Measurements from ENCODE around the gene PRDM16.

Gene PRDM16

DNA sequence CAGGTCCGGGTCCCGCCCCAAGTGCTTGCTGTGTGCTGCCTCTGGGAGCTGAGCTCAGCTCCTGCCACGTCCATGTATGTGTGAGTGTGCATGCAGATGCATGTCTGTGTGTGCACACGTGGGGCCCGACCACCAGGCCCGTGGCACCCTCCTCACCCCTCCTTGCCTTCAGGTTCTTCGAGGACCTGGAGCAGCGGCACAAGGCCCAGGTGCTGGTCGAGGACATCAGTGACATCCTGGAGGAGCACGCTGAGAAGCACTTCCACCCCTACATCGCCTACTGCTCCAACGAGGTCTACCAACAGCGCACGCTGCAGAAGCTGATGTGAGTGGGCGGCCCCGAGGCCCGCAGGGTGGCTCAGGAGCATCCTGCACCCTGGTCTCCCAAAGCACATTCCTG, 403.9 kb downstream of the PRDM16 start:
- DNase-seq: no peak

DNA sequence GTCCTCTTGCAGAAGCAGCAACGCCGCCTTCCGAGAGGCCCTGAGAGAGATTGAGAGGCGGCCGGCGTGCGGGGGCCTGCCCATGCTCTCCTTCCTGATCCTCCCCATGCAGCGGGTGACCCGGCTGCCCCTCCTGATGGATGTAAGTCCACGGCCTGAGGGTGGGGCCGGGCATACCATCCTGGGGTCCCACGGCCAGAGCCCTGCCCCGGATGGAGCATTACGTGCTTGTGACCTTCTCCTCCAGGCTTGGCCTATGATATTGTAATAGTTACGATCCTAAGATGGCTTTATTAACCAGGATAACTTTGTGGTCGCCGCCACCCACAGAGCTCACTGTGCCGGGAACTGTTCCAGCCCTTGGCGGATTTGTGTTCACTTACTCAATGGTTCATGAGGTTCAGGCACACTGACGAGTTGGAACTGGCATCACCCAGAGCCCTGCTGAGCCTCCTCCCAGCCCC, 404.4 kb downstream of the PRDM16 start:
- no peak for DNase-seq

GRCh38 chr1:3474016-3474415, 405.0 kb downstream of the PRDM16 start:
- no peak for DNase-seq

- DNase-seq: no peak
Observed at GRCh38 chr1:3474421-3474820, 405.4 kb downstream of the PRDM16 start.

- DNase-seq: no peak
Observed at GRCh38 chr1:3475839-3476573, 407.0 kb downstream of the PRDM16 start.

GRCh38 chr1:3476666-3477065, 407.7 kb downstream of the PRDM16 start:
- no peak for DNase-seq

GRCh38 chr1:3477241-3477995, 408.4 kb downstream of the PRDM16 start:
- no peak for DNase-seq

DNA sequence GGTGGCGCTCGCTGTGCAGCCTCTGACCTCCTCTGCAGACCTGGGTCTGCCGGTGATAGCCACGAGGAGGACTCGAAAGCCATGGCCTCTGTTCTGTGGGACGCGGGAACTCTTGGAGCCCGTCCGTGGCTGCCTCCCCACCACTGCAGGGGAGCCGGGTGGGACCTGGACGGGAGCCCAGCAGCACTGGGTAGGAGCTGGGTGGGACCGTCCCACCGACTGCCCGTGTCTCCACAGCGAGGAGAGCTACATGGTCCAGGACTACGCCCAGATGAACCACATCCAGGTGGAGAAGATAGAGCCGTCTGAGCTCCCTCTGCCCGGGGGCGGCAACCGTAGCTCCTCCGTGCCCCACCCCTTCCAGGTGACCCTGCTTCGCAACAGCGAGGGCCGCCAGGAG, 409.2 kb downstream of the PRDM16 start:
- DNase-seq: no peak

DNA sequence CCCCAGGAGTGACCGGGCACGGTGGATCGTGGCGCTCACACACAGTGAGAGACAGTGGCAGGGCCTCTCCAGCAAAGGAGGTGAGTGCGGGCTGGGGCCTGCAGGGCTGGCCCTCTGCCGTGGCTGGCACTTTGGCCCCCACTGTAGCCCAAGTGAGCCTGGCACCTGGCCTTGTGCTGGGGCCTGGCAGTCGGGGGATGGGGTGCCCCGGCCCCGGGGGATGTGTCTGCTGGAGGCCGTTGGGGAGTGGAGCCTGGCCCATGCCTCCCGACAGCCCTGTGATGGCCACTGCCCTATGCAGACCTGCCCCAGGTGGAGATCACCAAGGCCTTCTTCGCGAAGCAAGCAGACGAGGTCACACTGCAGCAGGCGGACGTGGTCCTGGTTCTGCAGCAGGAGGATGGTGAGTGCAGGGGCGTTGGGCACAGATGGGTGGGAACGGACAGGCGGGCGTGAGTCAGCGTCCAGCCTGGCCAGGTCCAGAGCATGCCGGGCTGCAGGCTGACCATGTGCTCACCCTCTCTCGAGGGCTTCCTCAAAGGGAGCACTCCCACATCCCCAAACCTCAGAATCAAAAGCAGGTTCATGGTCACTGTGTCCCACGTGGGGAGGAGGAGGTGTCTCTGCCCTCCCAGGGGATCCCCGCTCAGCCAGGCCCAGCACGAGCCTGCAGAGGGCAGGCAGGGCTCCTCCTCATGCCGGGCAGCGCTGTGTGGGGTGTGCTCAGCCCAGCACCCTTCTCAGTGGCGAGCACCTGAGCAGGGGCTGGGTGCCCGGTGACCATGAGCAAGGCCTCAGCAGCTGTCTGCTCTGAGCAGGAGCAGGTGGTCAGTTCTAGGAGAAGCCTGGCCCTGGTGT, 410.7 kb downstream of the PRDM16 start:
- no peak for DNase-seq

- no peak for DNase-seq
Observed at GRCh38 chr1:3480369-3480719, 411.3 kb downstream of the PRDM16 start.

DNA sequence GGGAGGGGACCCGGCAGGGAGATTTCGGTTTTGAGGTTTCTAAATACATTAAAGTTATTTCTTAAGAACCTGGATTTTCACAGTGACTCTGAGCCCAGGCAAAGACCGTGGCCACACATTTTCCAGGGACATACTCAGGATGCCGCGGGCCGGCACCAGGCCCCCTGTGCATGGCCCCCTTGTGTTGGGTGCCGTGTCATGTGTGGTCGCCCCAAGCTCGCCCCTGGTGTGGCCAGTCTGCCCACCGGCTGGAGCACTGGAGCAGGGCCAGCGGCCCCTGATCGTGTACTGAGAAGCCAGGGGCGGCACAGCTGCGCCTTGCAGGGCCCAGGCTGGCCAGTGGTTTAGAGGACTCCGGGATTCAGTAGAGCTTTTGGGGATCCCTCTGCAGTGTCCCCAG, 412.0 kb downstream of the PRDM16 start:
- no peak for DNase-seq

DNA sequence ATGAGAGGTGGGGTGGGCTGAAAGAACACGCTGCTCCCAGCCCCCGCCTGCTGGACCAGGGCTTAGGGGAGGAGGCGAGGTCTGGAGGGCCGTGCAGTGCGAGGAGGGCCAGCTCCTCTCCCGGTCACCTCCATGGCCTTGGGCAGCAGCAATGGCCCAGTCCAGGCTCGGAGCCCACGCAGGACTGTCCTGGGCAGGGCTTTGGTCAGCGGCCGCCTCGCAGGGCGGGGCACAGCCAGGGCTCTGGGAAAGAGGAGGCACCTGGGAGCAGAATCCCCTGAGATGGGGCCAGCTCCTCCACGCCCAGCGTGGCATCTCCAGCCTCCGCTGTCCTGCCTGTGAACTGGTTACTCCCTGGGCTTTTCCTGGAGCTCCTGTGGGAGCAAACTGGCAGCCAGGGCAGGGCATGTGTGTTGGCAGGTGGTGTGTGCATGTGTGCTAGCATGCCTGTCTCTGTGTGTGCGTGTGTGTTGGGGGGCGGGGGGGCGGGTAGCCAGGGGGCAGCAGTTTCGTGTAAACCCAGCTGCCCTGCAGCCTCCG, 412.9 kb downstream of the PRDM16 start:
- no peak for DNase-seq

DNA sequence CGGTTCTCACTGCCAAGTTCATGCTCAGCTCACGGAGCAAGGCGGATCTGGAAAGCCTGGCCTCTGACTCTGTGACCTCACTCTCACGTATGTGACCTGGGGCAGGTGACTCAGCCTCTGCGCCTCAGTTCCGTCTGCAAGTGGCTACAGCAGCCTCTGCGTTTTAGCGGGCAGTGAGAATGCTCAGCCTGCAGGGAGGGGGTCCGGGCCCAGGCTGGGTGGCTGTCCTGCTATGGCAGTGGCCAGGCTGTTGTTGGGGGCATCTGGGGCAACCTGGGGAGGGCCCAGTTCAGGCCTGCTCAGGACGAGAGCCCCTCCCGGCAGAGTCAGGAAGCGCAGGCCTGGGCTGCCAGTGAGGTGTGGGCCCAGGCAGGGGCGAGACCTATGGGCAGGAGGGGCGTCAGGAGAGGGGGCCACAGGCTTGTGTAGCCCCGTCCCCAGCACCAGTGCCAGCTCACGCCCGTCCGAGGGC, 413.4 kb downstream of the PRDM16 start:
- no peak for DNase-seq

GRCh38 chr1:3483380-3483779, 414.4 kb downstream of the PRDM16 start:
- no peak for DNase-seq

- peak; percentile 32 for DNase-seq
Observed at GRCh38 chr1:3483801-3484444, 414.9 kb downstream of the PRDM16 start.

- no peak for DNase-seq
Observed at GRCh38 chr1:3485016-3485415, 416.0 kb downstream of the PRDM16 start.
